ENCODE data around the gene BMS1.

The BMS1 gene

DNA sequence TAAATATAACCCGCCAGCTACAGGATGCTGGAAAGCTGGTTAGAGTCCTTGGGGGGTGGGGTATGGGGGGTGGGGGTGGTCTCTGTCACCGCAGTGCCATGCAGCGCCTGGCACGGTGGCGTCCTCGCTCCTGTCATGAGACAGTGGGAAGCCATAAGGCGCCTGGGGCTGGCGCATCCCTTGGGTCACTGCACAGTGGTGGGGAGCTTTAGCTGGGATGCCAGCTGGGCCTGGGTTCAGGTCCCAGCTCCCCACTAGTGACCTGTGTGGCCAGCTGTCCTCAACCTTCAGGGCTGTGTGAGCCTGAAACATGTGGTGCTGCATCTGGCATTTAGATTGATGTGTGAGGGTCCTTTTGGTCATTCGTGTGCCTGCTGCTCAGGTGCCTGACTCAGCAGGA, 93.9 kb downstream of the BMS1 start:
- Histone ChIP-seq H2AFZ (no peak overlapping the region), H3K4me2 (ENCODE audit: low read length) (no peak overlapping the region), H3K4me1 (no peaks in the 10 kb centered on the region), H3K4me3 (ENCODE audit: low read depth, low read length) (no peak overlapping the region), H3K36me3 (ENCODE audit: control insufficient read depth, insufficient read depth, low read length) (no peaks in the 10 kb centered on the region), H3K27me3 (ENCODE audit: control insufficient read depth, insufficient read depth, low read length) (no peaks in the 10 kb centered on the region), H3K9ac (no peak overlapping the region), H3K9me3 (ENCODE audit: control insufficient read depth, low read length) (no peaks in the 10 kb centered on the region), H3K27ac (no peak overlapping the region), H3K79me2 (no peaks in the 10 kb centered on the region)
- TF ChIP-seq, protein P1, sequence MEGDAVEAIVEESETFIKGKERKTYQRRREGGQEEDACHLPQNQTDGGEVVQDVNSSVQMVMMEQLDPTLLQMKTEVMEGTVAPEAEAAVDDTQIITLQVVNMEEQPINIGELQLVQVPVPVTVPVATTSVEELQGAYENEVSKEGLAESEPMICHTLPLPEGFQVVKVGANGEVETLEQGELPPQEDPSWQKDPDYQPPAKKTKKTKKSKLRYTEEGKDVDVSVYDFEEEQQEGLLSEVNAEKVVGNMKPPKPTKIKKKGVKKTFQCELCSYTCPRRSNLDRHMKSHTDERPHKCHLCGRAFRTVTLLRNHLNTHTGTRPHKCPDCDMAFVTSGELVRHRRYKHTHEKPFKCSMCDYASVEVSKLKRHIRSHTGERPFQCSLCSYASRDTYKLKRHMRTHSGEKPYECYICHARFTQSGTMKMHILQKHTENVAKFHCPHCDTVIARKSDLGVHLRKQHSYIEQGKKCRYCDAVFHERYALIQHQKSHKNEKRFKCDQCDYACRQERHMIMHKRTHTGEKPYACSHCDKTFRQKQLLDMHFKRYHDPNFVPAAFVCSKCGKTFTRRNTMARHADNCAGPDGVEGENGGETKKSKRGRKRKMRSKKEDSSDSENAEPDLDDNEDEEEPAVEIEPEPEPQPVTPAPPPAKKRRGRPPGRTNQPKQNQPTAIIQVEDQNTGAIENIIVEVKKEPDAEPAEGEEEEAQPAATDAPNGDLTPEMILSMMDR (IDR thresholded peaks at IDR 0.05), result no peak

DNA sequence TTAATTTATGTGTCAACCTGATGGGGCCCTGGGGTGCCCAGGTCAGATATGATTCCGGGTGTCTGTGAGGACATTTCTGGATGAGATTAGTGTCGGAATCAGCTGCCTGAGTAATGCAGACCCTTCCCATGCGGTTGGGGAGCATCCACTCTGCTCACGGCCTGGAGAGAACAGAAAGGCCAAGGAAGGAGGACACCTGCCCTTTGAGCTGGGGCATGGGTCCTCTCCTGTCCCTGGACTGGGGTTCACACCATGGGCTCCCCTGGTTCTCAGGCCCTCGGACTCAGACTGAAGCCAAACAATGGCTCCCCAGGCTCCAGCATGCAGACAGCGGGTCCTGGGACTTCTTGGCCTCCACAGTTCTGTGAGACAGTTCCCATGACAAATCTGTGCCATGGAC, 94.3 kb downstream of the BMS1 start:
- H3K4me3 ChIP-seq (ENCODE audit: low read depth, low read length), result no peak overlapping the region
- H3K9me3 ChIP-seq (ENCODE audit: control insufficient read depth, low read length), result no peaks in the 10 kb centered on the region
- H3K27me3 ChIP-seq (ENCODE audit: control insufficient read depth, insufficient read depth, low read length), result no peaks in the 10 kb centered on the region
- H3K4me1 ChIP-seq, result no peaks in the 10 kb centered on the region
- H3K27ac ChIP-seq, result no peak overlapping the region
- H3K4me2 ChIP-seq (ENCODE audit: low read length), result no peak overlapping the region
- H3K36me3 ChIP-seq (ENCODE audit: control insufficient read depth, insufficient read depth, low read length), result no peaks in the 10 kb centered on the region
- H2AFZ ChIP-seq, result no peak overlapping the region
- TF ChIP-seq, protein P1 (IDR thresholded peaks at IDR 0.05), result no peak
- H3K79me2 ChIP-seq, result no peaks in the 10 kb centered on the region
- no peak overlapping the region for H3K9ac ChIP-seq

DNA sequence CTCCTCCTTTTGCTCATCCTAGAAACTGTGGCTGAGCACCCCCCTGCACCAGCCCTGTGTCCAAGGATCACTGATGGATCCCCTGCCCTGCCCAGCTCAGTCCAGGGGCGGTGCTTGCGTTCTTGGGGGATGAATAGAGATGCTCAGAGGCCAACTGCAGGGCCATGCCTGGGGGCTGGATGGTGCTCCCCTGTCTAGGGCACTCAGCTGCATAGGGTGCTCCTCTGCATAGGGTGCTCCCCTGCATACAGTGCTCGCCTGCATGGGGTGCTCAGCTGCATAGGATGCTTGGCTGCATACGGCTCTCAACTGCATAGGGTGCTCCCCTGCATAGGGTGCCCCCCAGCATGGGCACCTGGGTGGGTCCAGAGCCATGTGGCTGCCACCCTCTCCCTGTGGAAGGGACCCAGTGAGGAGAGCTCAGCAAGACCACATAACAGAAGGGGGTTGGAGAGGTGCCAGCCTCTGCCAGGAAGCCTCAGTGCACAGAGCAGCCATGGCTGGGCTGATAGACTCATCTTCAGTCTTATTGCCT, 95.0 kb downstream of the BMS1 start:
- no peaks in the 10 kb centered on the region for H3K27me3 ChIP-seq (ENCODE audit: control insufficient read depth, insufficient read depth, low read length)
- no peak overlapping the region for H3K4me3 ChIP-seq (ENCODE audit: low read depth, low read length)
- no peaks in the 10 kb centered on the region for H3K4me1 ChIP-seq
- TF ChIP-seq, protein P1 (IDR thresholded peaks at IDR 0.05), result no peak
- no peak overlapping the region for H3K4me2 ChIP-seq (ENCODE audit: low read length)
- H2AFZ ChIP-seq, result no peak overlapping the region
- no peak overlapping the region for H3K9ac ChIP-seq
- no peaks in the 10 kb centered on the region for H3K9me3 ChIP-seq (ENCODE audit: control insufficient read depth, low read length)
- H3K27ac ChIP-seq, result no peak overlapping the region
- no peaks in the 10 kb centered on the region for H3K79me2 ChIP-seq
- no peaks in the 10 kb centered on the region for H3K36me3 ChIP-seq (ENCODE audit: control insufficient read depth, insufficient read depth, low read length)

DNA sequence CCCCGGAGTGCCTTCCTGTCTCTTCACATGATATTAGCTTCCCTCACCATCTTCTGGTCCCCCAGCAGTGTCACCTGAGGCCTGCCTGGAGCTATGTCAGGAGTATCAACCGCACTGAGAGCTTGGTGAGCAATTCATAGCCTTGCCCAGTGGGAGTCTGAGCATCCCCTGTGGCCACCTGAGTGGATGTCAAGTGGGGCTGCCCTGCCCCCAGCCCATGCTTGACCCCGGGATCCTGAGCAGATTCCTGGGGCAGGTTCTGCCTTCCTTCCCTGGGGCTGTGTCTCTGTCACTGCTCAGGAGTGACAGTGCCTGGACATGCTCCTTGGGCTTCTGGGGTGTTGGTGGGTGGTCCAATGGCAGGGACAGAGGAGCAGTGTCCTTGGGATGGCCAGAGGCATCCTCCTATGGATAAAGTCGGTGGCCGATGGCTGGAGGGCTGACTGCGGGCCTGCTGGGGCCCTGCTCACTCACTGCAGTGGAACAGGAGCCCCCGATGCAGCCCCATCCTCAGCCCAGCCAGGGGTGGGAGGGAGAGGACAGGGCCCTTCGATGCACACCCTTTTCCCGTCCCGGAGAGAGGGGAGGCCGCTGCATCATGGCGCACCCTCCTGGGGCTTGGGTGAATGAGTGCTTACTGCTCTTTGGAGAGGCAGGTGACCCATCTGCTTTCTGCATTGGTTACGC, 95.7 kb downstream of the BMS1 start:
- Histone ChIP-seq H3K9ac (no peak overlapping the region), H3K36me3 (ENCODE audit: control insufficient read depth, insufficient read depth, low read length) (no peaks in the 10 kb centered on the region), H3K79me2 (no peaks in the 10 kb centered on the region), H3K27ac (no peak overlapping the region), H3K4me1 (no peaks in the 10 kb centered on the region), H3K9me3 (ENCODE audit: control insufficient read depth, low read length) (no peaks in the 10 kb centered on the region), H3K4me2 (ENCODE audit: low read length) (no peak overlapping the region), H3K4me3 (ENCODE audit: low read depth, low read length) (no peak overlapping the region), H3K27me3 (ENCODE audit: control insufficient read depth, insufficient read depth, low read length) (no peaks in the 10 kb centered on the region), H2AFZ (no peak overlapping the region)
- TF ChIP-seq, protein P1 (IDR thresholded peaks at IDR 0.05), result no peak

DNA sequence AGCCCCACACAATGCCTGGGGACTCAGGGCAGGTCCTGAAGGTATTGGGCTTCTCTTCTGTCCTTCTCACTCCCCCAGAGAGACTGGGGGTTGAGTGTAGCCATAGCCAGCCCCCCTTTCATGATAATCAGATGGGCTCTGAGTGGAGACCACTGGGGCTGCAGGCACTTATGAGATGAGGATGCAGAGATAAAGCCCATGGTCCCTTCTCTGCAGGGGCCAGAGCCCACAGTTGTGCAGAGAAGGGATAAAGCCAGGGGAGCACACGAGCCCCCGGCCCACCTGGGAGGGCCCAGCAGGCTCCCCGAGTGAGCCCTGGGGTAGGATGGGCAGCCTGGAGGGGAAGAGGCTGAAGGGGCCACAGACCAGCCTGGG, 96.2 kb downstream of the BMS1 start:
- Histone ChIP-seq H3K9ac (no peak overlapping the region), H3K4me1 (no peaks in the 10 kb centered on the region), H3K4me2 (ENCODE audit: low read length) (no peak overlapping the region), H3K36me3 (ENCODE audit: control insufficient read depth, insufficient read depth, low read length) (no peaks in the 10 kb centered on the region), H3K79me2 (no peaks in the 10 kb centered on the region), H3K27ac (no peak overlapping the region), H3K9me3 (ENCODE audit: control insufficient read depth, low read length) (no peaks in the 10 kb centered on the region), H3K27me3 (ENCODE audit: control insufficient read depth, insufficient read depth, low read length) (no peaks in the 10 kb centered on the region), H3K4me3 (ENCODE audit: low read depth, low read length) (no peak overlapping the region), H2AFZ (no peak overlapping the region)
- TF ChIP-seq, protein P1 (IDR thresholded peaks at IDR 0.05), result no peak

All from parathyroid adenoma (tissue), 2 donors.